T-helper 1 cell treated with Interleukin-12 subunit alpha and Interleukin-12 subunit beta and Interleukin-4 antibody, amounts not matched to agents 30 μg/mL and 1 μg/mL, for 36 hours (primary cell): ENCODE results near the gene C11orf21.

Experiments used
- H3K27ac Mint-ChIP-seq: one replicate; pipeline ENCODE4 v1.8.0; 2021; ENCODE audit warnings: mild to moderate bottlenecking, mixed read lengths
- H3K27me3 Mint-ChIP-seq: one replicate; pipeline ENCODE4 v1.8.0; 2021; ENCODE audit warnings: low read depth, mixed read lengths
- H3K36me3 Mint-ChIP-seq: one replicate; pipeline ENCODE4 v1.8.0; 2021; ENCODE audit warnings: low read depth, mixed read lengths
- H3K4me1 Mint-ChIP-seq: one replicate; pipeline ENCODE4 v1.8.0; 2021; ENCODE audit warnings: low read depth, mixed read lengths
- H3K4me3 Mint-ChIP-seq: one replicate; pipeline ENCODE4 v1.8.0; 2021; ENCODE audit warnings: mild to moderate bottlenecking, moderate library complexity, mixed read lengths
- H3K9me3 Mint-ChIP-seq: one replicate; pipeline ENCODE4 v1.8.0; 2021; ENCODE audit warnings: mixed read lengths

Gene C11orf21

DNA sequence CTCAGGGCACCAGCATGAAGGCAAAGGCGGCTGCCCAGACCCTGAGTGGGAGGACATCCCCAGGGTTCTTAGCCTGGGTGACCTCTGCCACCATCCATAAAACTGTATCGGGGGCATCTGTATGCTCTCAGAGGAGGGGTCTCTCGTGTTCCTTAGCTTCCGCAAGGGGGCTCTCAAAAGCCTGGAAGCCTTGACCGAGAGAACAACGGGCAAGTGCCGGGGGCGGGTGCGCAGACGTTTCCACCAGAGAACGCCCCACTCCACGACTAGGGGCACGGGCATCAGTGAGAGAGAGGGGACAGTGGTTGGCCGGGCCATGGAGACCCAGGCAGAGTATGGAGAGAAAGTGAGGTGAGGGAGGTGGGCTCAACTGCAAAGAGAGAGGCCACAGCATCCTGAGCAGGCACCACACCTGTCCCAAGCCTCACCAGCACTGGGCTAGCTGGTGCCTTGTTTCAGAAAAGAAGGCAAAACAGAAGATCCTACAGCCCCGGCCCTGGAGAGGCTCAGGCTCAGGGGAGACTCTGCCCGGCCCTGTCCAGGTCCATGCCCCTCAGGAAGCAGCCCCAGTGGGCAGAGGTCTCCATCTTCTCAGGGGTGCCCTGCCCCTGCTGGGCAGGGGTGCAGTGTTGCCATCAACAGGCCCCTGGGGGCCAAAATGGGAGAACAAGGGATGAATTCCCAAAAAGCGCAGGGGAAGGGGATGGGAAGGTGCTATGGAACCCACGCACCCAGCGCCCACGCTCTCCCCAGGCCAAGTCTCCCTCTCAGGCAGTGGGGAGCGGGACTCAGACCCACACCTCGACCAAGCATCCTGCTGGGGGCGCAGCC, 6.0 kb upstream of the C11orf21 start:
- H3K27me3 Mint-ChIP-seq: no peaks in the 10 kb centered on the region
- no peaks in the 10 kb centered on the region for H3K9me3 Mint-ChIP-seq
- peaks cover 11% of the 10 kb centered on the region for H3K4me1 Mint-ChIP-seq
- H3K27ac Mint-ChIP-seq: no peak overlapping the region
- no peaks in the 10 kb centered on the region for H3K36me3 Mint-ChIP-seq
- H3K4me3 Mint-ChIP-seq: no peak overlapping the region

DNA sequence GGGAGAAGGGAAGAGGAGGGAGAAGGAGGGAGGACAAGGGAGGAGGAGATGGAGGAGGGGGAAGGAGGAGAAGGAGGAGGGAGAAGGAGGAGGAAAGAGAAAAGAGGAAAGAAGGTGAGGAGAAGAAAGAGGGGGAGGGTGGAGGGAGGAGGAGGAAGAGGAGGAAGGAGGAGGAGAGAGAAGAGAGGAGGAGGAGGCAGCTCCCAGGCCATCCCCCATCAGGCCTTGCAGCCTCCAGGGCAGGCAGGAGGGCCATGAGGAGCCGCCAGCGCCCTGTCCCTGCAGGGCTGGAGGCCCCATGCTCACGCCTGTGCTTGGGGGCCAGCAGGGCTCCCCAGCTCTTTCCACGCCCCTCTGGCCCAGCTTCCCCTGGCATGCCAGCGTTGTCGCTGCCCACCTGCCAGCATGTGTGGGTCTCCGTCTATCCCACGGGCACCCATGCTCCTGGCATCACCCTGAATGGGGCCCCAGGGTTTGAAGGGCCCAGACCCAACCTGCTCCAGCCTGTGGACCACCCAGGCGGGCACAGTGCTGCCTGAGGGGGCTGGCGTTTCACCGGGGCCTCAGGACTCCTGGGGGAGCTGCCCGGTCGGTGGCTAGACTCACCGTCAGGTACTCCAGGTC, 5.3 kb upstream of the C11orf21 start:
- peaks cover 12% of the 10 kb centered on the region for H3K4me1 Mint-ChIP-seq
- H3K27ac Mint-ChIP-seq: no peak overlapping the region

DNA sequence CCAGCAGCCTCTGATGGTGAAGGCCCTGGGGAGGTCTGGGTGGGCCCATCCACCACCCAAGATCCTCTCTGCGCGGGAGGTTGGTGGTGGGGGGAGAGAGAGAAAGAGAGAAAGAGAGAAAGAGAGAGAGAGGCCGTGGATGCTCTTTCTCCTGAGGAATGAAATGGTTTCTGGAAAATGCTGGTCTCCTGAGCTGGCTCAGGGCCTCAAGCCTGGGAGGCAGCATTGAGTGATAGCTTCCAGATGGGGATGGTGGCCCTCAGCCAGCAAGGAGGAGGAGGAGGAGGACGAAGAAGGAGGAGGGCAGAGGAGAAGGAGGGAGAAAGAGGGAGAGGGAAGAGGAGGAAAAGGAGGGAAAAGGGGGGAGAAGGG, 4.7 kb upstream of the C11orf21 start:
- Mint-ChIP-seq H3K27me3 (no peaks in the 10 kb centered on the region), H3K4me1 (peaks cover 17% of the 10 kb centered on the region), H3K27ac (peak overlapping the region; percentile 83), H3K9me3 (no peaks in the 10 kb centered on the region), H3K36me3 (no peaks in the 10 kb centered on the region), H3K4me3 (peak overlapping the region; percentile 68)

More for the DNA sequence above, 5.3 kb upstream of the C11orf21 start:
- no peaks in the 10 kb centered on the region for H3K9me3 Mint-ChIP-seq
- no peak overlapping the region for H3K4me3 Mint-ChIP-seq
- H3K27me3 Mint-ChIP-seq: no peaks in the 10 kb centered on the region
- H3K36me3 Mint-ChIP-seq: no peaks in the 10 kb centered on the region

DNA sequence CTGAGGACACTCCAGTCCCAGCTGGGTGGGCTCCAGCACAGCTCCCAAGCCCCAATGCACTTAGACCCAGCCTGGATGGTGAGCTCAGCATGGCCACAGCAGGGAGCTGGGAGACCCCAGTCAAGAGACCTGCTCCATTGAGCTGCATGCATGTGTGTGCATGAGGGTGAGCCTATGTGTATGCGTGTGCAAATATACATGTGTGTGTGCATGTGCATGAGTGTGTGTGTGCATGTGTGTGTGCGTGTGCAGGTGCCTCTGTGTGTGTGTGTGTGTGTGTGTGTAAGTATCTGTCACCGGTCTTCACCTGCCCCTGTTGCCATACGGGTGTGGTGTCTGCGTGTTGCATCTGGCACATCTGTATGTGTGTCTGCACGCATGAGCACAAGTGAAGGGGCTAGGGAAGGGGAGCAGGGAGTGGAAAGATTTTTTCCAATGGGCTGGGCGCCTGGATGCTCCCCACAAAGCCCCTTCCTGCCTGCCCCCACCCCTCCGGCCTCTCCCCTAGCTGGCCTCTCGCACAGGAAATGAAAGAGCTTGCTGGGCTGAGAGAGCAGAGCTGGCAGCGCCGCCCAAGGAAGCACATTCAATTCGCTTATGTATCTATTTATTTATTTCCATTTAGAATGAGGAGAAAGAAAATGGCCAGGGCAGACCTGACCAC, 4.2 kb upstream of the C11orf21 start:
- Mint-ChIP-seq H3K4me1 (peaks cover 18% of the 10 kb centered on the region), H3K4me3 (peak overlapping the region; percentile 68)

DNA sequence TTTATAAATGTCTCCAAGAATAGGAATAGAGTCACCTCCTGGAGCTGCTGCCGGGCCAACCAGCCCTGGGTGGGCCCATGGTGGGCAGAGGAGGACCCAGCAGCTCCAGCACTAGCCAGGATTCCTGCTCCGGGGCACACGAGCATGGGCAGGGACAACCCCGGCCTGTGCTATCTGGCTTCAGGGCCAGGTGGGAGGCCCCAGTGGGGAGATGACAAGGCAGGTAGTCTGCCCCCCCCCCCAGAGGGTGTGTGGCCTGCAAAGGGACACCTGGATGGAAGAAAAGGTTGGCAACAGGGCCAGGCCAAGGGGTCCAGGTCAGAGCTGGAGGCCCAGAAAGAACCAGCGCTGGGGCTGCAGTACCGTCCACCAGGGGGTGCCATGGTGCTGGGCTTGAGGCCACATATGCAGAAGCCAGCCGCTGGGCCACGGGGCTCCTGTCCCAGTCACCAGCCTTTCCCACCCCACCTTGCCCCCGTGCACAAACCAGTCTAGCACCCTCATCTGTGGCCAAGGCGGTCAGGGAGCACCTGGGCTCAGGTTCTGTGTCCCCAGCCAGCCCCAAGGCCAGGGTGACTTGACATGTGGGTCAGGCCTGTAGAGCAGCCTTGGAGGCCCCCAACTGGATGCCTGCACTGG, 3.5 kb upstream of the C11orf21 start:
- no peak overlapping the region for H3K27ac Mint-ChIP-seq
- no peaks in the 10 kb centered on the region for H3K27me3 Mint-ChIP-seq
- H3K4me1 Mint-ChIP-seq: peaks cover 22% of the 10 kb centered on the region
- H3K4me3 Mint-ChIP-seq: peak overlapping the region; percentile 68
- H3K36me3 Mint-ChIP-seq: no peaks in the 10 kb centered on the region
- H3K9me3 Mint-ChIP-seq: no peaks in the 10 kb centered on the region

More for the DNA sequence above, 4.2 kb upstream of the C11orf21 start:
- H3K27ac Mint-ChIP-seq: peak overlapping the region; percentile 83
- H3K9me3 Mint-ChIP-seq: no peaks in the 10 kb centered on the region
- no peaks in the 10 kb centered on the region for H3K27me3 Mint-ChIP-seq
- no peaks in the 10 kb centered on the region for H3K36me3 Mint-ChIP-seq

DNA sequence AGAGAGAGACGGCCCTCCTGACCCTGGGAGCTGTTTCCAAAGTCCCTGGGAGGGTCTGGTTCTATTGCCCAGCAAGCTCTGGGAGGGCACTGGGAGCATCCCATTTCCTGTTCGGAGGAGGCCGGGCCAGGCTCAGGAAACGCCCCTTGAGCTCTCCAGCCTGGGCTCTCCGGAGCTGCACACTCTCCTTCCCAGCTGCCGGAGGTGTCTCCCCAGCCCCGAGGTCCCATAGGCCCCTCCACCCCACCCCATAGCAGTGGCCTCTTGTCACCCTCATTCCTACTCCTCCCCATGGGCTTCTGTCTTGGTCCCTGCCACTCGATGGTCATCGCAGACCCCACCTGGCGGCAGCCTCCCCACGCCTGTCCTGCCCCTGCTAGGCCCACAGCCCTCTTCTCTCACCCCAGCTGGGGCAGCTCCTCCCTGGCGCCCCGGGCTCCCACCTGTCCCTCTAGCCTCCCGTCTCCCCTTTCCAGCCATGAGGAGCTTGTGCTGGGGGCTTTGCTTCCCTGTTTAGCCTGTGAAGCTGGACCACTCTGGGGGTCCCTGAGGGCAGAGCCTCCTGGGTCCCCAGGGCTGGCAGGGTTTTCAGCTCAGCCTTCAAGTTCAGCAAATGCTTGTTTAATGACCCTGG, 2.9 kb upstream of the C11orf21 start:
- no peak overlapping the region for H3K4me3 Mint-ChIP-seq
- no peaks in the 10 kb centered on the region for H3K9me3 Mint-ChIP-seq
- peaks cover 24% of the 10 kb centered on the region for H3K4me1 Mint-ChIP-seq
- no peaks in the 10 kb centered on the region for H3K36me3 Mint-ChIP-seq
- no peak overlapping the region for H3K27ac Mint-ChIP-seq
- H3K27me3 Mint-ChIP-seq: no peaks in the 10 kb centered on the region

DNA sequence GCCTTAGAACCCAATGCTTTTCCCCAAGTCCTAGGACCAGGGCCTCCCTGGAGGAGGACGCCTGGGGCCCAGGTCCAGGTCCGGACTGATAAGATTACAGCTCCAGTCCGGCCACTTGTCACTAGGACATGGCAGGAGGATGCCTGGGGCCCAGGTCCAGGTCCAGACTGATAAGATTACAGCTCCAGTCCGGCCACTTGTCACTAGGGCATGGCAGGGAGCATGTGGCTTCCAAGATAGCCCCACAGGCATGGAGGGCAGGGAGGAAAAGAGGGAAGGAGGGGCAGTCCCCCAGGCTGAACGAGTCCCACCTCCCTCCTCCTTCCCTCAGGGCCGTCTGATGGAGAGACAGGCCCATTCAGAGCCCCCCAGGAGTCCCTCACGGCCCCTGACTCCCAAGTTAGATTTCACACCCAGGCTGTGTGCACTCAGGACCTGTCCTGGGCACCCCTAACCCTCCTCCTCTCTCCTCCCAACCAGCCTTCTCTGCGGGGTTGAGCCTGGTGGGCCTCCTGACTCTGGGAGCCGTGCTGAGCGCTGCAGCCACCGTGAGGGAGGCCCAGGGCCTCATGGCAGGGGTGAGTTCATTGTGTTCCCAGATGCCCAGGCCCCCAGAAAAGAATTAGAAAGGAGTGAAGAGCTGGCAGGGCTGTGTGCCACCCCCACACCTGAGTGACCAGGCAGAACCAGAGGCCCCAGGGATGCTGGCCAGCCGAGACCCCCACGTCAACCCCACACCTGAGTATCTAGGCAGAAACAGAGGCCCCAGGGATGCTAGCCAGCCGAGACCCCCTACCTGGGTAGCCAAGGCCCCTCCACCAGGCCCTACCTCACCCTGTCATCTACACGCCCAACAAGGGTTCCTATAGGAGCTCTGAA, 2.1 kb upstream of the C11orf21 start:
- peaks cover 27% of the 10 kb centered on the region for H3K4me1 Mint-ChIP-seq
- H3K9me3 Mint-ChIP-seq: no peaks in the 10 kb centered on the region

DNA sequence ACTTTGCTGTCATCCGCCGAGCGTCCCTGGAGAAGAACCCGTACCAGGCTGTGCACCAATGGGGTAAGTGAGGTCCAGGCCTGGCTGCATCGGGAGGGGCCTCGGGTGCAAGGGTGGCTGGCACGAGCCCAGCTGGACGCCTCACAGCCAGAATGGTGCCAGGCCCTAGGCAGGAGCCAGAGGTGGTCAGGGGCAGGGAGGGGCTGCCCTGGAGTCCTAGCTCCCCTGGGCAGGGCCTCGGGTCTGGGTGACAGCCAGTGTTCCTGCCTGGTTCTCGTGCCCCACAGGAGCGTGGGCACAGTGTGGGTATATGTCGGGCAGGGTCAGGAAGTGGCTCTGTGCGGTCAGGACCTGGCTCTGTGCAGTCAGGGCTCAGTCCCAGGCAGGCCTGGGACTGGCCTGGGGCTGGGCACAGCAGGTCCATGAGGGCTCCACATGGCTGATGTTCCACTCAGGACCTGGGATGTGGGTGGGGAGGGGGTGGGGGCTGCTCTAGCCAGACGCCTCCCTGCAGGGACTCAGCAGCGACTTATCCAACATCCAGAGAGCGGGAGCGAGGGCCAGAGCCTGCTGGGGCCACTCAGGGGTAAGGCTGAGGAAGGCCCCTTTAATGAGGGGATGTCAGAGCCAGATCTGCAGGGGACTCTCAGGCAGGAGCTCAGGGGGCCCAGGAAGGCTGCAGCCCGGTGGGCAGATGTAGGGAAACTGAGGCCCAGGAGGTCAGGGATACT, 1.3 kb upstream of the C11orf21 start:
- Mint-ChIP-seq H3K4me3 (peak overlapping the region; percentile 91), H3K27ac (peak overlapping the region; percentile 29), H3K4me1 (peaks cover 27% of the 10 kb centered on the region), H3K27me3 (no peaks in the 10 kb centered on the region), H3K9me3 (no peaks in the 10 kb centered on the region), H3K36me3 (no peaks in the 10 kb centered on the region)

More for the DNA sequence above, 2.1 kb upstream of the C11orf21 start:
- Mint-ChIP-seq H3K27ac (no peak overlapping the region), H3K36me3 (no peaks in the 10 kb centered on the region), H3K27me3 (no peaks in the 10 kb centered on the region), H3K4me3 (no peak overlapping the region)

DNA sequence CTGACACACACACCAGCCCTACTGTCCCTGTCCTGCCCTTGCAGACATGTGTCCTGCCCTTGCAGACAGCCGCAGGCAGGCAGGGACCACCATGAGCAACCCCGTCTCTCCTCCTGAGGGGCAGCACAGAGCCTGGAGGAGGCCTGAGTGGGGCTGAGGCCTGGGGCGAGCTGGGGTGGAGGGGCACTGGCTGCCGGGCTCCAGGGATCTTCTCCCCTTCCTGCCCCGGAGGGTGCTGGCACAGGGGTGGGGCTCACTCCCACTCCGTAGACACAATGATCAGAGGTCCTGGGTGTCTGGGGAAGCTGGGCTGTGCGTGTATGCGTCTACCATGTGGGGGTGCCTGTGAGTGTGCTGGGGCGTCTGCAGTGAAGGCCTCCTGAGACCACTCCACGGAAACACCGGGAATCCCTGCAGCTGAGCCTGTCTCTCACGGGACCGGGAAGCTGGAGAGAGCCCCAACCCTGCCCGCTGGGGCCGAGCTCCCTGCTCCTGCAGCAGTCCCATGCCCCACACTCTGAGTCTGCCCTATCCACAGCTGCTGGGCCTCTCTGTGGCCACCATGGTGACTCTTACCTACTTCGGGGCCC, 683 bp upstream of the C11orf21 start:
- peaks cover under 1% of the 10 kb centered on the region for H3K36me3 Mint-ChIP-seq
- peak overlapping the region; percentile 94 for H3K27ac Mint-ChIP-seq
- peaks cover 29% of the 10 kb centered on the region for H3K4me1 Mint-ChIP-seq
- H3K4me3 Mint-ChIP-seq: peak overlapping the region; percentile 91
- no peaks in the 10 kb centered on the region for H3K27me3 Mint-ChIP-seq
- H3K9me3 Mint-ChIP-seq: no peaks in the 10 kb centered on the region

DNA sequence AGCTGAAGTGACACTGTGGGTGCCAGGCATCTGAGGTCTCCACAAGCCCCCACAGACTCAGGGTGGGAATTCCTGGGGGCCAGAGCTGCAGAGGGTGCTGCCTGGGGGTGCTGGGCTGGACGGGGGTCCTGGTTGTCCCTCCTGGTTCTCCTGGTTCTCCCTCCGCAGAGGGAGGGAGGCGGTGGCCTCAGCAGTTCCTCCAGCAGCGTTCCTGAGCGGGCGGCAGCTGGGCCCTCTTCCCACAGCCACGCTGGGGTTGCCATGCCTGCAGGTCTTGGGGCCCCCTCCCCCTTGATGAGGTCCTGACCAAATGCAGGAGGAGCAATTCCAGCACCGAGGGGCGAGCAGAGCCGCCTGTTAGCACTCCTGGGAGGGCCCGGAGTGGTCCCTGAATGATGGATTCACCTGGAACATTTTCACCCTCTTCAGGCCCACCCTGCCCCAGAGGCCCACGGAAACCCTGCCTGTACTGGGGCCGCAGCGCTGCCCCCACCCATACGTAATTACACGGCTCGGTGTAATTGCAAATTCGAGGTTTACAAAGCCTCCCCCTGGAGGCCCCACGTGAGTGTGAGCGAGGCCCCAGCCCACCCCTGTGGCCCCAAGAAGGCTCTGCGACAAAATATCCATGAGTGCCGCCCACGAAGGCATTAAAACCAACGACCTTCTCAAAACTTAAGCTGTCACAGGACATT, 635 bp downstream of the C11orf21 start:
- Mint-ChIP-seq H3K9me3 (no peaks in the 10 kb centered on the region), H3K4me3 (peak overlapping the region; percentile 91), H3K27ac (peak overlapping the region; percentile 94), H3K4me1 (peaks cover 24% of the 10 kb centered on the region), H3K27me3 (no peaks in the 10 kb centered on the region), H3K36me3 (peaks cover 3% of the 10 kb centered on the region)

DNA sequence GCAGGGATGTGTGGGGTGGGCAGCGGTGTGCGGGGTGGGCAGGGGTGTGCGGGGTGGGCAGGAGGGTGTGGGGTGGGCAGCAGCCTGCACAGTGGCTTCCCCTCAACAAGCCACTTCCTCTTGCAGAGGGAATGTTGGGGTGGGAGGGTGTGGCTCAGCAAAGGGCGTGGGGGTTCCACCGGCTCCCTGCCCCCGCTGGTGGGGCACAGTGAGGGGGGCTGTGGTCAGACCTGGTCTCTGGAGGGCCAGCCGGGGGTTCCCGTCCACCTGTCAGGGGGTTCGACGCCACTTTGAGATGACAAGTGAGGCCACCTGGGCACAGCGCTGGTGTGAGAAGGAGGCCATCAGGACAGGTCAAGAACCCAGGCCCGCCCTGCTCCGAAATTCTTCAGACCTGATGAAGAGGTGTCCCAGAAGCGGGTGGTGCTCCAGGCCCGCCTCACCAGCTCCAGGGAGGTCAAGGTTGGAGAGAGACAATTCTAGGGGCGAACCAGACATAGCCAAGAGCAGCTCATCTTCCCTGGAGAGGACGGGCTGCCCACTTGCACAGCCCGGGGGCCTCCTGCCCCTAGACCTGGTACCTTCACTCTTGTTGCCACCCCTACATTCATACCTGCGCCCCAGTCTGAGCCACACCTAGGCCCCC, 1.3 kb downstream of the C11orf21 start:
- H3K4me1 Mint-ChIP-seq: peaks cover 18% of the 10 kb centered on the region
- no peaks in the 10 kb centered on the region for H3K9me3 Mint-ChIP-seq
- H3K36me3 Mint-ChIP-seq: peaks cover 3% of the 10 kb centered on the region
- peak overlapping the region; percentile 67 for H3K27ac Mint-ChIP-seq
- H3K4me3 Mint-ChIP-seq: peak overlapping the region; percentile 91
- no peaks in the 10 kb centered on the region for H3K27me3 Mint-ChIP-seq

DNA sequence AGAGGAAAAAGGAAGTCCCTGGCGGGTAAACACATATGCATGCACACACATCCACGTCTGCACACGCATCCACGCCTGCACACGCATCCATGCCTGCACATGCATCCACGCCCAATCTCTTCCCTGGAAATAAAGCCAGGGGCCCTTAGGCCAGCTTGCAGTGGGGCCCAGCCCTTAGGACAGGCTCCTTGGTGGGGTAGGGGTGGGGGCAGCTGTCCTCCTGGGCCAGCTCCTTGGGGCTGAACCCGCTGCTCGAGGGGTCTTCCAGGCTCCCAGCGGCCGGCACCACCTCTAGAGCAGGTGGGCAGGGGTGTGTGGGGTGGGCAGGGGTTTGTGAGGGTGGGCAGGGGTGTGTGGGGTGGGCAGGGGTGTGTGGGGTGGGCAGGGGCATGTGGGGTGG, 1.9 kb downstream of the C11orf21 start:
- H3K4me3 Mint-ChIP-seq: peak overlapping the region; percentile 52
- peaks cover 3% of the 10 kb centered on the region for H3K36me3 Mint-ChIP-seq
- no peaks in the 10 kb centered on the region for H3K27me3 Mint-ChIP-seq
- H3K9me3 Mint-ChIP-seq: no peaks in the 10 kb centered on the region
- peaks cover 18% of the 10 kb centered on the region for H3K4me1 Mint-ChIP-seq
- peak overlapping the region; percentile 45 for H3K27ac Mint-ChIP-seq
